Panc1 (cell line): ENCODE results near the gene PLCH2. TPM values are rescaled to one million over a fixed set of nuclear protein-coding genes. Genes with fewer than 3 reads are reported as not detected.

Experiments
- ATAC-seq: fragments of 200-7000 bp; cut with Tn5 transposase; 2 replicates; pipeline ENCODE4 v1.9.1; 2020; ENCODE audit warnings: mild to moderate bottlenecking, moderate library complexity
- BruUV-seq: library from RNA; stranded (reverse); fragments of 400-500 nt; replicated peaks from 2 replicates; lab custom pipeline; 2021; lab: Mats Ljungman, UMichigan
- CTCF ChIA-PET: fragments of 300-600 bp; sonication (Branson Sonifier 250); formaldehyde crosslinking; loops from one replicate; lab custom pipeline; 2022; ENCODE audit warnings: antibody characterized with exemption; lab: Charles Lee
- POLR2A ChIA-PET: fragments of 300-600 bp; sonication (Branson Sonifier 250); formaldehyde crosslinking; loops from one replicate; lab custom pipeline; 2022; ENCODE audit warnings: antibody characterized with exemption; lab: Charles Lee
- DNase-seq: peaks from one replicate; pipeline ENCODE4 v3.0.0-alpha.2; 2010; ENCODE audit warnings: low read depth, low spot score
- H3K27ac ChIP-seq: 2 replicates; pipeline ENCODE4 v1.5.1; 2011; ENCODE audit warnings: mild to moderate bottlenecking, low read length, inconsistent platforms
- H3K27me3 ChIP-seq: fragments of 200-500 bp; sonication (Bioruptor generic); 2 replicates; pipeline ENCODE4 v1.6.0; 2014; ENCODE audit warnings: low read length, inconsistent platforms; ENCODE audit not compliant: control insufficient read depth, insufficient read depth
- H3K36me3 ChIP-seq: fragments of 200-500 bp; sonication (Bioruptor generic); 2 replicates; pipeline ENCODE4 v1.5.1; 2014; ENCODE audit warnings: inconsistent platforms, mild to moderate bottlenecking, low read length, moderate library complexity; ENCODE audit not compliant: control insufficient read depth, insufficient read depth
- H3K4me1 ChIP-seq: 2 replicates; pipeline ENCODE4 v1.5.1; 2011; ENCODE audit warnings: inconsistent platforms, mild to moderate bottlenecking, low read length, moderate library complexity; ENCODE audit not compliant: control insufficient read depth, insufficient read depth
- H3K4me3 ChIP-seq, 2 experiments: 2 replicates each; pipeline ENCODE4 v1.5.1; 2011 to 2012; ENCODE audit warnings: low read depth in 2 of 2, low read length in 2 of 2, mild to moderate bottlenecking in 2 of 2, inconsistent platforms in 1 of 2, moderate library complexity in 1 of 2
- H3K9me3 ChIP-seq: fragments of 200-500 bp; sonication (Bioruptor generic); 2 replicates; pipeline ENCODE4 v1.5.1; 2014; ENCODE audit warnings: low read depth, mild to moderate bottlenecking, inconsistent platforms, low read length, moderate library complexity; ENCODE audit not compliant: control insufficient read depth, insufficient read depth
- CTCF ChIP-seq: fragments of 450-650 bp; IDR thresholded peaks from 2 replicates; pipeline ENCODE4 v1.5.1; 2017; ENCODE audit warnings: mild to moderate bottlenecking
- POLR2AphosphoS5 ChIP-seq: IDR thresholded peaks from 2 replicates; pipeline ENCODE4 v1.6.1; 2012; ENCODE audit warnings: mild to moderate bottlenecking, low read depth, low read length, moderate library complexity
- REST ChIP-seq, 2 experiments: IDR thresholded peaks; 2 replicates each; pipeline ENCODE4 v1.6.1; 2011 to 2012; ENCODE audit warnings: low read depth in 2 of 2, control low read depth in 1 of 2, low read length in 1 of 2, mild to moderate bottlenecking in 1 of 2, moderate library complexity in 1 of 2; ENCODE audit not compliant: insufficient read depth in 1 of 2
- SIN3A ChIP-seq: IDR thresholded peaks from 2 replicates; pipeline ENCODE4 v1.6.1; 2012; ENCODE audit warnings: low read depth, mild to moderate bottlenecking, low read length, moderate library complexity, borderline replicate concordance; ENCODE audit not compliant: insufficient read depth
- TCF7L2 ChIP-seq: IDR thresholded peaks from 2 replicates; pipeline ENCODE4 v1.6.1; 2011; ENCODE audit warnings: mild to moderate bottlenecking, low read depth, low read length, inconsistent platforms
- in situ Hi-C: cut with HindIII; loops from 2 replicates; pipeline ENCODE4 v1.10.0; 2016; ENCODE audit warnings: low sequenced_read_pairs, low pct_unique_long_range_greater_than_20kb
- intact Hi-C: fragments of 100-400 bp; cut with micrococcal nuclease; formaldehyde crosslinking; loops from one replicate; pipeline ENCODE4 v1.10.0; 2022; ENCODE audit not compliant: unreplicated experiment
- total RNA-seq: library from RNA; stranded (reverse); gene quantifications from one replicate; pipeline ENCODE4 v1.2.1, GENCODE V29; 2021; ENCODE audit not compliant: unreplicated experiment

PLCH2 gene
- total RNA-seq, 1 experiment from 2014 or later = 41.2 TPM

GRCh38 chr1:2486558-2486957 is 10.5 kb downstream of the PLCH2 start:
- no TSS peak for BruUV-seq
- no peak overlapping the region for H3K4me3 ChIP-seq
- intact Hi-C loops = no loop called here
- in situ Hi-C loops = no loop called here
- no peak overlapping the region for H3K27ac ChIP-seq
- peaks cover 14% of the 10 kb centered on the region for H3K4me1 ChIP-seq
- no peaks in the 10 kb centered on the region for H3K9me3 ChIP-seq
- no peak for TF ChIP-seq CTCF
- TF ChIP-seq TCF7L2 = no peak
- TF ChIP-seq REST (IDR thresholded peaks at IDR 0.05; ENCODE audit: insufficient read depth in 1 of 2, low read depth in 2 of 2, low read length in 1 of 2) = no peak
- no peak for TF ChIP-seq POLR2AphosphoS5
- no peak for TF ChIP-seq SIN3A
- no peaks in the 10 kb centered on the region for H3K27me3 ChIP-seq
- CTCF ChIA-PET = no interaction called here
- DNase-seq (no peak), ATAC-seq (no peak)
- H3K36me3 ChIP-seq = no peaks in the 10 kb centered on the region
- POLR2A ChIA-PET = no interaction called here

- TF ChIP-seq CTCF (no peak), TCF7L2 (no peak), SIN3A (no peak), REST (IDR thresholded peaks at IDR 0.05; ENCODE audit: insufficient read depth in 1 of 2, low read depth in 2 of 2, low read length in 1 of 2) (no peak), POLR2AphosphoS5 (no peak)
- Histone ChIP-seq H3K27me3 (no peaks in the 10 kb centered on the region), H3K36me3 (no peaks in the 10 kb centered on the region), H3K4me3 (no peak overlapping the region), H3K4me1 (peaks cover 5% of the 10 kb centered on the region), H3K27ac (no peak overlapping the region), H3K9me3 (no peaks in the 10 kb centered on the region)
- ATAC-seq = no peak
- ChIA-PET CTCF (interaction anchor here (0.5 kb wide), 1 partner anchor 92 kb away, joined by 3 read pairs; no protein-coding TSS in a partner anchor), POLR2A (no interaction called here)
- intact Hi-C loops (no loop called here), in situ Hi-C loops (no loop called here)
- no peak for DNase-seq
- no TSS peak for BruUV-seq
Observed at GRCh38 chr1:2488688-2489087, 12.6 kb downstream of the PLCH2 start.
